Activated naive CD8-positive, alpha-beta T cell treated with anti-CD3 and anti-CD28 coated beads, Interleukin-2, amount 50 U/mL, for 24 hours (primary cell): ENCODE results near the gene PWP2.
"Not testable (repeated sequence)": the region's sequence is repeated elsewhere in the genome, so short reads cannot be mapped to it uniquely, and the experiment has no call there.

Source experiments
- ATAC-seq: fragments of 150-1000 bp; cut with Tn5 transposase; one replicate; pipeline ENCODE4 v1.10.0; 2021
- DNase-seq: peaks from one replicate; pipeline ENCODE4 v3.0.0; 2021
- H3K27ac Mint-ChIP-seq: one replicate; pipeline ENCODE4 v1.8.0; 2021; ENCODE audit warnings: mild to moderate bottlenecking, mixed read lengths
- H3K27me3 Mint-ChIP-seq: one replicate; pipeline ENCODE4 v1.8.0; 2021; ENCODE audit warnings: mixed read lengths
- H3K36me3 Mint-ChIP-seq: one replicate; pipeline ENCODE4 v1.8.0; 2021; ENCODE audit warnings: low read depth, mixed read lengths
- H3K4me1 Mint-ChIP-seq: one replicate; pipeline ENCODE4 v1.8.0; 2021; ENCODE audit warnings: mixed read lengths
- H3K4me3 Mint-ChIP-seq: one replicate; pipeline ENCODE4 v1.8.0; 2021; ENCODE audit warnings: mild to moderate bottlenecking, moderate library complexity, mixed read lengths
- H3K9me3 Mint-ChIP-seq: one replicate; pipeline ENCODE4 v1.8.0; 2021; ENCODE audit warnings: mixed read lengths

The PWP2 gene

DNA sequence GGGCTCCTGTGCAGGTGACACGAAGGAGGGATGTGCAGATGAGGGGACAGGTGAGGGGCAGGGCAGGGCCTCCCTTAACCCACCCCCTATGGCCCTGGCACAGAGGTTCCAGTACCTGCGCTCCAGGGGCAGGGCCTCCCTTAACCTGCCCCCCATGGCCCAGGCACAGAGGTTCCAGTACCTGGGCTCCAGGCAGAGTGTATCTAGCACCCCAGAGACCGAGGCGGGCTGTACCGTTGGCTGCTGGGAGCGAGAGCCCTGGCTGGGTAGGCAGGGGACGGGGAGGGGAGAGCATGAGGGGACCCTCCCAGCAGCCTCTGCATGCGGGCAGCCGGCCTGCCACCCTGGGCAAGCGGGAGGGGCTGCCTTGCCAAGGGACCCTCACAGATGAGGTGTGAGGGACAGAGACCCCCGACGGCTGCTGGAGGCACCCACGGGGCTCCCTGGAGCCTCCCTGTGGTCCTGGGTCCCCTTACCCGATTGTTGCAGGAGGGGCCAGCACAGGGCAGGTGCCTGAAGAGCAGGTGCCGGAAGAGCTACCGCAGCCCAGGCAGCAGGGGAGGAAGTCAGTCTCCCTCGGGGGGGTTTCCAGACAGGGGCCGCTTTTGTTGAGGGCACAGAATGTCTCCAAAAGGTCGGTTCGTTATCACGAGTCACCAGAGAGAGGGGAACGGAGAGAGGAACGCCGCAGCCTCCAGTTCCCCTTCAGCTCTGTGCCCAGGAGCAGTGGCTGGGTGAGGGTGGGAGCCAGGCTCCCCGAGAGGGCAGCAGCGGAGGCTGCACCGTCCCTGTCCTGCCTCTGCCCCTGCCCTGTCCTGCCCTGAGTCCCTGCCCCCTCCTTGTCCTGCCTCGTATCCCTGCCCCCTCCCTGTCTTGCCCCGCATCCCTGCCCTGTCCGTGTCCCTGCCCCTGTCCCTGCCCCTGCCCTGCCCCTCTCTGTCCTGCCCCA is 52.4 kb downstream of the PWP2 start:
- H3K27me3 Mint-ChIP-seq, H3K4me3 Mint-ChIP-seq, H3K36me3 Mint-ChIP-seq: not testable (repeated sequence)

GRCh38 chr21:44160298-44160672 is 53.1 kb downstream of the PWP2 start:
- not testable (repeated sequence) for H3K9me3 Mint-ChIP-seq, H3K36me3 Mint-ChIP-seq, H3K27ac Mint-ChIP-seq, ATAC-seq, H3K4me3 Mint-ChIP-seq, H3K4me1 Mint-ChIP-seq, H3K27me3 Mint-ChIP-seq, DNase-seq

More for the DNA sequence above, 52.4 kb downstream of the PWP2 start:
- H3K27ac Mint-ChIP-seq, H3K4me1 Mint-ChIP-seq, H3K9me3 Mint-ChIP-seq: not testable (repeated sequence)
- peak; percentile 1 for DNase-seq
- peak; percentile 56 for ATAC-seq

- H3K27me3 Mint-ChIP-seq, H3K4me3 Mint-ChIP-seq, H3K27ac Mint-ChIP-seq, H3K9me3 Mint-ChIP-seq, H3K36me3 Mint-ChIP-seq, ATAC-seq, DNase-seq, H3K4me1 Mint-ChIP-seq: not testable (repeated sequence)
Observed at GRCh38 chr21:44160821-44161220, 53.6 kb downstream of the PWP2 start.

DNA sequence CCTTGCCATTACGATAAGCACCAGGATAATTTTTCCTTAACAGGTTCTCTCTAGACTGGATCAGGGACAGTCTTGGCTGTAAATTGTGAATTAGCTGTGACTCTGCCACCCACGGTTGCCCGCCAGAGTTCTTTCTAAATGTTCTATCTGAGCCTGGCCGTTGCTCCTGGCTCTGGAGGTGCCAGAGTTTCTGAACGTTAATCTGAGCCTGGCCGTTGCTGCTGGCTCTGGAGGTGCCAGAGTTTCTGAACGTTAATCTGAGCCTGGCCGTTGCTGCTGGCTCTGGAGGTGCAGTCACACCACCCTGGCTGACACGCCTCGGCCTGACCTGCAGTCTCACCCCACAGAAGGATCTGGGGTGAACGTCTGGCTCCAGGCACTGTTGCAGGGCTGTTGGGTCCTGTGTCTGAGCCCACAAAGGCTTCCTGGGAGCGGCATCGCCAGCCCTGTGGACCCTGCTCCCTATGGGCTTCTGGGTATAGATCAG is 56.0 kb downstream of the PWP2 start:
- not testable (repeated sequence) for H3K27ac Mint-ChIP-seq, ATAC-seq, H3K9me3 Mint-ChIP-seq, DNase-seq, H3K27me3 Mint-ChIP-seq, H3K36me3 Mint-ChIP-seq, H3K4me1 Mint-ChIP-seq, H3K4me3 Mint-ChIP-seq

DNA sequence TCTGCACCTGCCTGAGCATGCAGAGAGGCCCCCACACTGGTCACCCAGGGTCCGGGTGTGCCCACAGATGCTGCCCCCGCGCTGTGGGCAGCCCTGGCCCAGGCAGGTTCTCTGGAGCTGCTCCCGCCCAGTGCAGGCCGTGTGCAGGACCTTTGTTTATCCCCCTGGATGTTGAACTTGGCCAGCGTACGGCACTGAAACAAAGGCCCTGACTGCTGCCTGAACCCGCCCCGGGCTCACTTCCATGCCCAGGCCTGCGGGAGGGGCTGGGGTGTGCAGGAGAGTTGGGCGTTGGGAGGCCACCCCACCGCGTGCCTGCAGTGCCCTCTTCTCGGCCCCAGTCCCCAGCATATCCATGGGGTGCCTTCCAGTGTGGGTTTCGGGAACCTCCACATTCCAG is 58.7 kb downstream of the PWP2 start:
- not testable (repeated sequence) for DNase-seq, ATAC-seq, H3K27ac Mint-ChIP-seq, H3K27me3 Mint-ChIP-seq, H3K4me3 Mint-ChIP-seq, H3K36me3 Mint-ChIP-seq, H3K4me1 Mint-ChIP-seq, H3K9me3 Mint-ChIP-seq

GRCh38 chr21:44167527-44167926 is 60.3 kb downstream of the PWP2 start:
- DNase-seq, H3K4me3 Mint-ChIP-seq, H3K36me3 Mint-ChIP-seq, H3K4me1 Mint-ChIP-seq, ATAC-seq, H3K27ac Mint-ChIP-seq, H3K27me3 Mint-ChIP-seq, H3K9me3 Mint-ChIP-seq: not testable (repeated sequence)

DNA sequence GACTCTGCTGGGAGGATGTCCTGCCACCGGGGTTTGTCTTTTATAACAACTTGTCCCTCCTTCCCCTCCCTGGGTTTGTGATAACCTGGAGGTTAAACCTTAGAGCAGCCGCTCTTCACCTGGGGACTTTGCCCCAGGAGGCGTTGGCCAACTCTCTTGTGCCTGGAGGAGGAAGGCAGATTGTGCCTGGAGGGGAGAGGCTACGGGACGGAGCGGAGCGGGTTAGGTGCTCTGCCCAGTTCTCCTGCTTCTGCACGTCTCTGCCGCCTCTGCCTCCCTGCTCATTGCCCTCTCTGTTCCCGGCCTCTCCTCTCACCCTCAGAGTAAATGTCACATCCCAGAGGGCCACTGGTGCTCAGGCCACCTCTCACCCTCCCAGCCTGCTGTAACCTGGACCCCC is 63.1 kb downstream of the PWP2 start:
- not testable (repeated sequence) for H3K27ac Mint-ChIP-seq, H3K36me3 Mint-ChIP-seq, H3K9me3 Mint-ChIP-seq, H3K4me3 Mint-ChIP-seq, DNase-seq, H3K27me3 Mint-ChIP-seq, H3K4me1 Mint-ChIP-seq, ATAC-seq

DNA sequence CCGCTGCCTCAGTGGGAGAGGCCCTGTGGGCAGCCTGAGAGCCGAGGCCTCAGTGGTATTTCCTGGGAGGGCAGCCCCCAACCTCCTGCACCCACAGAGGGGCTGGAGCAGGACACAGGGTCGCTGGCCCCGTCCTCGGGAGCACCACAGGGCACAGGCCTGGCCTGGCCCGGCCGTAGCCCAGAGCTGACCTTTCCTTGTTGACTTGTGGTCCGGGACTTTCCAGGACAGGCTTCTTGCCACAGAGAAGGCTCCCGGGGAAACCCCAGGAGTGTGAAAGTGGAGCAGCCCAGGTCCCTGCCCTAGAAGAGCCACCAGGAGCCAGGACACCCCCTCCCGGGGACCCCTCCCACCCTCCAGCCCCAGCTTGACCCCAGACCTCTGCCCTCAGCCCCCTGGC is 63.7 kb downstream of the PWP2 start:
- not testable (repeated sequence) for H3K27ac Mint-ChIP-seq, H3K36me3 Mint-ChIP-seq, DNase-seq, H3K27me3 Mint-ChIP-seq, H3K4me1 Mint-ChIP-seq, H3K4me3 Mint-ChIP-seq, ATAC-seq, H3K9me3 Mint-ChIP-seq

GRCh38 chr21:44171962-44172572 is 64.9 kb downstream of the PWP2 start:
- H3K36me3 Mint-ChIP-seq, H3K4me1 Mint-ChIP-seq, ATAC-seq, H3K27me3 Mint-ChIP-seq, H3K9me3 Mint-ChIP-seq, DNase-seq, H3K27ac Mint-ChIP-seq, H3K4me3 Mint-ChIP-seq: not testable (repeated sequence)

DNA sequence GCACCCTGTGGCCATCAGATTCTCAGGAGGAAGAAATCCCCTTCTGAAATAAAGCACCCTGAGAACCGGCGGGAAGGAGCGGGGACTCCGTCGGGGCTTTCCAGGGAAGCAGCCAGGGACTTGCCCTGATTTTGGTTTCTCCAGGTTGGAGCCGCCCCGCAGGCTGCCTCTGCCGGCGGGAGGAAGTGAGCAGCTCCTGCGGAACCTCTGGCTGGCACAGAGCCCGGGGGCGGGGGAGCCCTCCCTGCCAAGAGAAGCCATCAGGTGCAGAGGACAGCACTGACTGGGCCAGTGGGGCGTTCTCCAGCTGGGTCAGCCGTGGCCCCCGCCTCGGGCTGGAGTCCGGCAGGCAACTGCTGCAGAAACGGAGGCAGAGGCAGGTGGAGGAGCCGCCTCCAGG is 65.5 kb downstream of the PWP2 start:
- H3K9me3 Mint-ChIP-seq, H3K27me3 Mint-ChIP-seq, ATAC-seq, H3K4me3 Mint-ChIP-seq, DNase-seq, H3K27ac Mint-ChIP-seq, H3K4me1 Mint-ChIP-seq, H3K36me3 Mint-ChIP-seq: not testable (repeated sequence)

GRCh38 chr21:44175189-44175588 is 68.0 kb downstream of the PWP2 start:
- ATAC-seq, H3K4me3 Mint-ChIP-seq, H3K27me3 Mint-ChIP-seq, DNase-seq, H3K4me1 Mint-ChIP-seq, H3K36me3 Mint-ChIP-seq, H3K27ac Mint-ChIP-seq, H3K9me3 Mint-ChIP-seq: not testable (repeated sequence)

DNA sequence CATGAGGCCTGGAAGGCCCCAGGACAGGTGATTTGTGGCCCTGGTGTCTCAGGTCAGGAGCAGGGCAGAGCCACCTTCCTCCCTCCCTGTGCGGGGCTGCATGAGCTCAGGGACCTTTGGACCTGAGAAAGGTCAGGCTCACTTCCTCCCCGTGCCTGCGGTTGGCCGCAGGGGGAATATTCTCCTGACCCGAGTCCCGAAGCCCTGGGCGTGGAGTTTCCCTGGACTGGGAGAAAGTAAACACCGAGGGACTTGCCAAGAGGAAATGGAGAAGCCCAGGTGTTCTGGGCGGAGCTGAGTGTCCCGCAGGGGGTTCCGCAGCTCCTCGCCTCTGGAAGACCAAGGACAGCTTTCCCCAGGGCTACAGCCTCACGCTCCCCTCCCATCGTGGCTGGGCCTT is 68.9 kb downstream of the PWP2 start:
- not testable (repeated sequence) for H3K27me3 Mint-ChIP-seq, H3K27ac Mint-ChIP-seq, ATAC-seq, DNase-seq, H3K4me1 Mint-ChIP-seq, H3K9me3 Mint-ChIP-seq, H3K4me3 Mint-ChIP-seq, H3K36me3 Mint-ChIP-seq
